PC-9 (cell line): ENCODE results near the gene AMY1B. TPM values are rescaled to one million over a fixed set of nuclear protein-coding genes. Genes with fewer than 3 reads are reported as not detected.
"Not testable (repeated sequence)": the region's sequence is repeated elsewhere in the genome, so short reads cannot be mapped to it uniquely, and the experiment has no call there.

ENCODE experiments used
- BruUV-seq: library from RNA; stranded (reverse); fragments of 400-500 nt; replicated peaks from 2 replicates; lab custom pipeline; 2021; lab: Mats Ljungman, UMichigan
- CTCF ChIA-PET: fragments of 300-600 bp; sonication (Branson Sonifier 250); formaldehyde crosslinking; loops from one replicate; lab custom pipeline; 2022; ENCODE audit warnings: antibody characterized with exemption; lab: Charles Lee
- POLR2A ChIA-PET: fragments of 300-600 bp; sonication (Branson Sonifier 250); formaldehyde crosslinking; loops from one replicate; lab custom pipeline; 2022; ENCODE audit warnings: antibody characterized with exemption; ENCODE audit not compliant: unreplicated experiment; lab: Charles Lee
- DNase-seq, 2 experiments: peaks; one replicate each; pipeline versions ENCODE4 v3.0.0 to v3.0.0-alpha.2; 2015 to 2022; ENCODE audit warnings: mixed read lengths in 1 of 2
- H2AFZ ChIP-seq: fragments of 200-600 bp; sonication (generic); 2 replicates; pipeline ENCODE4 v1.8.1; 2017; ENCODE audit warnings: antibody characterized with exemption
- H3F3A ChIP-seq: fragments of 200-600 bp; sonication (generic); 2 replicates; pipeline ENCODE4 v1.8.1; 2017; ENCODE audit warnings: antibody characterized with exemption, mild to moderate bottlenecking, low read depth; ENCODE audit not compliant: insufficient read depth
- H3K27ac ChIP-seq: fragments of 200-600 bp; sonication (generic); 2 replicates; pipeline ENCODE4 v1.6.1; 2016; ENCODE audit warnings: mixed run types
- H3K27me3 ChIP-seq: fragments of 200-600 bp; sonication (generic); 2 replicates; pipeline ENCODE4 v1.6.1; 2016; ENCODE audit warnings: low read depth, mixed run types; ENCODE audit not compliant: insufficient read depth
- H3K36me3 ChIP-seq: fragments of 200-600 bp; sonication (generic); 2 replicates; pipeline ENCODE4 v1.6.1; 2016; ENCODE audit warnings: low read depth, mixed run types
- H3K4me1 ChIP-seq: fragments of 200-600 bp; sonication (generic); replicated peaks from 2 replicates; pipeline ENCODE4 v1.6.1; 2016; ENCODE audit warnings: mixed run types; ENCODE audit not compliant: insufficient read depth
- H3K4me2 ChIP-seq: fragments of 200-600 bp; sonication (generic); 2 replicates; pipeline ENCODE4 v1.6.1; 2017; ENCODE audit warnings: mixed run types
- H3K4me3 ChIP-seq: fragments of 200-600 bp; sonication (generic); 2 replicates; pipeline ENCODE4 v1.6.1; 2016; ENCODE audit warnings: mixed run types
- H3K79me2 ChIP-seq: fragments of 200-600 bp; sonication (generic); 2 replicates; pipeline ENCODE4 v1.6.1; 2017; ENCODE audit warnings: low read depth, mixed run types
- H3K9me2 ChIP-seq: fragments of 200-600 bp; sonication (generic); 2 replicates; pipeline ENCODE4 v1.8.1; 2017; ENCODE audit warnings: mild to moderate bottlenecking; ENCODE audit not compliant: insufficient read depth
- H3K9me3 ChIP-seq: fragments of 200-600 bp; sonication (generic); 2 replicates; pipeline ENCODE4 v1.8.1; 2016; ENCODE audit warnings: low read depth; ENCODE audit not compliant: insufficient read depth
- H4K20me1 ChIP-seq: fragments of 200-600 bp; sonication (generic); 2 replicates; pipeline ENCODE4 v1.8.1; 2017; ENCODE audit not compliant: insufficient read depth
- intact Hi-C: fragments of 100-400 bp; cut with micrococcal nuclease; formaldehyde crosslinking; loops from one replicate; pipeline ENCODE4 v1.10.0; 2022; ENCODE audit not compliant: unreplicated experiment
- total RNA-seq: library from RNA; stranded (reverse); gene quantifications from 2 replicates; pipeline ENCODE4 v1.2.3, GENCODE V29; 2021

The AMY1B gene
- total RNA-seq, 1 experiment from 2014 or later, result not detected

GRCh38 chr1:103654133-103654532 lies 41.9 kb downstream of the AMY1B start:
- H3F3A ChIP-seq, H3K36me3 ChIP-seq, DNase-seq, BruUV-seq, intact Hi-C loops, H3K27ac ChIP-seq, POLR2A ChIA-PET, H3K27me3 ChIP-seq, H3K9me3 ChIP-seq, CTCF ChIA-PET, H3K4me3 ChIP-seq, H2AFZ ChIP-seq, H3K4me2 ChIP-seq, H3K79me2 ChIP-seq, H3K9me2 ChIP-seq, H4K20me1 ChIP-seq, H3K4me1 ChIP-seq: not testable (repeated sequence)

GRCh38 chr1:103650889-103651288 lies 45.1 kb downstream of the AMY1B start:
- BruUV-seq, H3K9me3 ChIP-seq, CTCF ChIA-PET, intact Hi-C loops, H3K4me2 ChIP-seq, DNase-seq, H3K36me3 ChIP-seq, H3F3A ChIP-seq, H3K79me2 ChIP-seq, H2AFZ ChIP-seq, H3K4me3 ChIP-seq, H3K9me2 ChIP-seq, POLR2A ChIA-PET, H3K4me1 ChIP-seq, H3K27me3 ChIP-seq, H4K20me1 ChIP-seq, H3K27ac ChIP-seq: not testable (repeated sequence)

- intact Hi-C loops, H4K20me1 ChIP-seq: not testable (repeated sequence)
Measured at GRCh38 chr1:103650305-103650704, 45.7 kb downstream of the AMY1B start.

GRCh38 chr1:103643908-103644307 lies 52.1 kb downstream of the AMY1B start:
- H3K27me3 ChIP-seq, POLR2A ChIA-PET, H2AFZ ChIP-seq, H3K4me1 ChIP-seq, CTCF ChIA-PET, H3F3A ChIP-seq, H3K4me3 ChIP-seq, H4K20me1 ChIP-seq, H3K27ac ChIP-seq, H3K36me3 ChIP-seq, H3K79me2 ChIP-seq, BruUV-seq, H3K4me2 ChIP-seq, H3K9me2 ChIP-seq, H3K9me3 ChIP-seq, DNase-seq, intact Hi-C loops: not testable (repeated sequence)

More at GRCh38 chr1:103650305-103650704, 45.7 kb downstream of the AMY1B start:
- H3K79me2 ChIP-seq, H3K4me2 ChIP-seq, H2AFZ ChIP-seq, H3K9me2 ChIP-seq, H3K4me1 ChIP-seq, H3K27ac ChIP-seq, DNase-seq, H3K27me3 ChIP-seq, POLR2A ChIA-PET, BruUV-seq, H3K36me3 ChIP-seq, CTCF ChIA-PET, H3K9me3 ChIP-seq, H3K4me3 ChIP-seq, H3F3A ChIP-seq: not testable (repeated sequence)

- H3K9me2 ChIP-seq, H3K79me2 ChIP-seq, H3K4me1 ChIP-seq, H3K27me3 ChIP-seq, DNase-seq, H3K27ac ChIP-seq, CTCF ChIA-PET, BruUV-seq, H3K36me3 ChIP-seq, H3K4me3 ChIP-seq, H4K20me1 ChIP-seq, H3K9me3 ChIP-seq, POLR2A ChIA-PET, H3K4me2 ChIP-seq, H3F3A ChIP-seq, H2AFZ ChIP-seq, intact Hi-C loops: not testable (repeated sequence)
Measured at GRCh38 chr1:103641194-103641593, 54.8 kb downstream of the AMY1B start.

Other genes starting within 250 kb of the AMY1B start
- gene RNPC3, start 170.5 kb downstream of the AMY1B start, total RNA-seq, result 13.4 and 17.0 TPM in 2 replicates
- 0.11 and 0.95 TPM in 2 replicates for gene AMY2B, start 124.6 kb downstream of the AMY1B start, total RNA-seq
- gene AMY2A, start 78.8 kb downstream of the AMY1B start, total RNA-seq, result not detected in 2 replicates
- not detected in 2 replicates for gene AMY1A, start 40.5 kb downstream of the AMY1B start, total RNA-seq
- not detected in 2 replicates for gene AMY1C, start 53.7 kb upstream of the AMY1B start, total RNA-seq